ENCODE measurements around the gene FBN2.
A peak's percentile ranks its signal among the peaks of the same experiment; 100 is the strongest.

FBN2 gene

DNA sequence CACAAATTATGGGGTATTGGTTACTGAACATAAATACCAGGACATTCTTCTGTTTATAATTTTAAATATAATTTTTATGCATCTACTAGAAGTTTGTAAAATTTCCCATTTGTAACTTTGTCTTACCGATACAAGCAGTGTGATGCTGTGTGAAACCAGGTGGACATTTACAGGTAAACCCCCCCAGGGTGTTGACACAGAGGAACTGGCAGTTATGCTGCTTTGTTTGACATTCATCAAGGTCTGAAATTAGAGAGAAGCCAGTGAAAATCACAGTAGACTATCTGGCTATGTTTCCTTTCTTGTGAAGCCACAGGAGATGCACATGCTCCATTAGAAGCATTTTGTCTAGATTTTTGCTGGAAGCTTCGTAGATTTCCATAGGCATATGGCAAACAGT lies 263.6 kb downstream of the FBN2 start:
- H3K4me3 ChIP-seq (ENCODE audit: low read depth, low read length) = no peak overlapping the region
- no peak for DNase-seq (ENCODE audit: low read depth)
- TF ChIP-seq CTCF (IDR thresholded peaks at IDR 0.05; ENCODE audit: insufficient read depth, low read depth, low read length, missing control alignments) = no peak

DNA sequence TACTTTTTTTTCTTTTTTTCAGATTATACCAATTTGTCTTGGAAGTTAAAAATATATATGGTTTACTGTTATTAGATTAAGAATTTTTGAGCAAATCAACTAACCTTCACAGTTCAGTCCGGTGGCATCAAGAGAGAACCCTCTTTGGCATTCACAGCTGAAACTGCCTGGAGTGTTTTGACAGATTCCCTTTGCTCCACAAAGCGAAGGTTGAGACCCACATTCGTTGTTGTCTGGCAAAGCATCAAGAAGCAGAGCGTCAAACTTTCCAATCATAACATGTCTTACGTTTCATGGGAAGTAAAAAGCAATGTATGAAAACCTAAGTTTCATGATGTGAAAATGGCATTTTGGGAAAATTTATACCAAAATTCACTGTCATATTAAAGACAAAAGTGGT lies 264.3 kb downstream of the FBN2 start:
- TF ChIP-seq CTCF (IDR thresholded peaks at IDR 0.05; ENCODE audit: insufficient read depth, low read depth, low read length, missing control alignments) = no peak
- DNase-seq (ENCODE audit: low read depth) = no peak
- H3K4me3 ChIP-seq (ENCODE audit: low read depth, low read length) = no peak overlapping the region

DNA sequence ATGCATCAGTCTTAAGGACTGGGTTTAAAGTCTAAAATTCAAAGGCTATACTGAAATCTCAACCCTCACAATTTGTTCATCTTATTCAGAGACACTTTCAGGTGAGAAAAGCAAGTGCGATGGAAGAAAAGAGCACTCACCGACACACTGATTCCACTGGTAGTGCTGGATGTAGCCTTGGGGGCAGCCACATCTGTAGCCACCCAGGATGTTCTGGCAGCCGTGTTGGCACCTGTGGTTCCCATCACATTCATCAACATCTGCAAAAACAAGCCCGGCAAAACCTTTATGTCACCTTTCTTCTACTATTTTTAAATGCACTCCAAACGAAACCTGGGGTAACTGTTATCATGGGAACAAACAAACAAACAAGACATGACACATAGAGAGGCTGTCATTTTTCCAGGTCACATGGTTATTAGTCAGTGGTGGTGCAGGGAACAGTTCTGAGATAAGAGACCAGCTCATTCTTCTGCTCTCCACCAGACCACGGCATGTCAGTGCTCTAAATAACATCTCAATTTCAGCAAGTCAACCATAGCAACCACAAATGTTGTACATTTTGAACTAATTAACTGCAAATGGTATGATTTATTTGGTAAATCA lies 266.1 kb downstream of the FBN2 start:
- H3K4me3 ChIP-seq (ENCODE audit: low read depth, low read length) = no peak overlapping the region
- TF ChIP-seq CTCF (IDR thresholded peaks at IDR 0.05; ENCODE audit: insufficient read depth, low read depth, low read length, missing control alignments) = no peak
- peak; percentile 18 for DNase-seq (ENCODE audit: low read depth)

- DNase-seq (ENCODE audit: low read depth) = no peak
- no peak for TF ChIP-seq CTCF (IDR thresholded peaks at IDR 0.05; ENCODE audit: insufficient read depth, low read depth, low read length, missing control alignments)
- H3K4me3 ChIP-seq (ENCODE audit: low read depth, low read length) = no peak overlapping the region
Measured at GRCh38 chr5:128271071-128271470, 267.0 kb downstream of the FBN2 start.

- TF ChIP-seq CTCF (IDR thresholded peaks at IDR 0.05; ENCODE audit: insufficient read depth, low read depth, low read length, missing control alignments) = no peak
- H3K4me3 ChIP-seq (ENCODE audit: low read depth, low read length) = no peak overlapping the region
- DNase-seq (ENCODE audit: low read depth) = no peak
Measured at GRCh38 chr5:128264564-128265360, 273.3 kb downstream of the FBN2 start.

- DNase-seq (ENCODE audit: low read depth) = no peak
- H3K4me3 ChIP-seq (ENCODE audit: low read depth, low read length) = no peak overlapping the region
- no peak for TF ChIP-seq CTCF (IDR thresholded peaks at IDR 0.05; ENCODE audit: insufficient read depth, low read depth, low read length, missing control alignments)
Measured at GRCh38 chr5:128263357-128263756, 274.7 kb downstream of the FBN2 start.

Data from GM12865 (cell line).